Gastrocnemius medialis (tissue), 4 donors: ENCODE results near the gene HDAC10.

Experiments used
- POLR2A ChIP-seq, 2 donors: fragments of 450-650 bp; IDR thresholded peaks; one replicate each; pipeline ENCODE4 v1.6.1; 2017; ENCODE audit warnings: antibody characterized with exemption in 2 of 2, mild to moderate bottlenecking in 2 of 2, moderate library complexity in 2 of 2
- TF ChIP-seq, protein P1 (sequence below), 5 experiments: fragments of 450-650 bp in 3 of 5; fragments of 200-600 bp in 2 of 5; sonication (generic) in 2 of 5; IDR thresholded peaks in 4 of 5; conservative IDR thresholded peaks in 1 of 5; 1 replicate in 4 of 5; 2 replicates in 1 of 5; pipeline ENCODE4 v1.5.1; 2016 to 2019; ENCODE audit warnings: antibody characterized with exemption in 5 of 5, mild to moderate bottlenecking in 3 of 5, moderate library complexity in 3 of 5

DNA sequence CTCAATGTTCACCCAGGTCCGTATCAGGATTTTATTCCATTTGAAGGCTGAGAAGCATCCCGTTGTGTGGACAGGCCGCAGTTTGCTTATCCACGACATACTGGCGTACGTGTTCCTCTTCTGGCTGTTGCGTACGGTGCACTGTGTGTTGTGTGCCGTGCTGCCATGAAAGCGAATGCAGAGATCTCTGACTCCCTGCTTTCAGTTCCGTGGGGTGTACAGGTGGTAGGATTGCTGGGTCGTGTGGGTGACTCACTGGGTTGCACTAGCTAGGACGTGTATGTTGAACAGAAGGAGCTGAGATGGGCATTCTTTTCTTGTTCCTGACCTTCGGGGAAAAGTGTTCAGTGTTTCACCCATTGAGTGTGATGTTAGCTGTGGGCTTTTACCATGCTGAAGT is 39.9 kb downstream of the HDAC10 start:
- TF ChIP-seq POLR2A (IDR thresholded peaks at IDR 0.05) = no peak
- TF ChIP-seq, protein P1, sequence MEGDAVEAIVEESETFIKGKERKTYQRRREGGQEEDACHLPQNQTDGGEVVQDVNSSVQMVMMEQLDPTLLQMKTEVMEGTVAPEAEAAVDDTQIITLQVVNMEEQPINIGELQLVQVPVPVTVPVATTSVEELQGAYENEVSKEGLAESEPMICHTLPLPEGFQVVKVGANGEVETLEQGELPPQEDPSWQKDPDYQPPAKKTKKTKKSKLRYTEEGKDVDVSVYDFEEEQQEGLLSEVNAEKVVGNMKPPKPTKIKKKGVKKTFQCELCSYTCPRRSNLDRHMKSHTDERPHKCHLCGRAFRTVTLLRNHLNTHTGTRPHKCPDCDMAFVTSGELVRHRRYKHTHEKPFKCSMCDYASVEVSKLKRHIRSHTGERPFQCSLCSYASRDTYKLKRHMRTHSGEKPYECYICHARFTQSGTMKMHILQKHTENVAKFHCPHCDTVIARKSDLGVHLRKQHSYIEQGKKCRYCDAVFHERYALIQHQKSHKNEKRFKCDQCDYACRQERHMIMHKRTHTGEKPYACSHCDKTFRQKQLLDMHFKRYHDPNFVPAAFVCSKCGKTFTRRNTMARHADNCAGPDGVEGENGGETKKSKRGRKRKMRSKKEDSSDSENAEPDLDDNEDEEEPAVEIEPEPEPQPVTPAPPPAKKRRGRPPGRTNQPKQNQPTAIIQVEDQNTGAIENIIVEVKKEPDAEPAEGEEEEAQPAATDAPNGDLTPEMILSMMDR (IDR thresholded peaks at IDR 0.05 in 4 of 5, conservative IDR thresholded peaks at IDR 0.05 in 1 of 5) = no peak
